Fibroblast of lung (primary cell): Measurements from ENCODE around the gene PDZD7. TPM values are rescaled to one million over a fixed set of nuclear protein-coding genes. Genes with fewer than 3 reads are reported as not detected.

Source experiments
- DNase-seq, 2 donors: peaks; one replicate each; pipeline versions ENCODE4 v3.0.0 to v3.0.0-alpha.2; 2010; ENCODE audit warnings: low read depth in 2 of 2
- H2AFZ ChIP-seq: 2 replicates; pipeline ENCODE4 v1.5.1; 2012; ENCODE audit warnings: low read length, control low read depth, inconsistent platforms
- H3K27ac ChIP-seq: 2 replicates; pipeline ENCODE4 v1.5.1; 2011; ENCODE audit warnings: low read length, control low read depth; ENCODE audit not compliant: insufficient read depth
- H3K27me3 ChIP-seq: 2 replicates; pipeline ENCODE4 v1.5.1; 2011; ENCODE audit warnings: mild to moderate bottlenecking, low read length; ENCODE audit not compliant: control insufficient read depth, insufficient read depth
- H3K36me3 ChIP-seq: 2 replicates; pipeline ENCODE4 v1.5.1; 2011; ENCODE audit warnings: low read length; ENCODE audit not compliant: control insufficient read depth, insufficient read depth
- H3K4me1 ChIP-seq: 2 replicates; pipeline ENCODE4 v1.5.1; 2011; ENCODE audit warnings: low read length; ENCODE audit not compliant: control insufficient read depth, insufficient read depth; ENCODE audit errors: extremely low read depth
- H3K4me2 ChIP-seq: 2 replicates; pipeline ENCODE4 v1.5.1; 2011; ENCODE audit warnings: low read length, control low read depth; ENCODE audit not compliant: insufficient read depth; ENCODE audit errors: extremely low read depth
- H3K4me3 ChIP-seq, 4 experiments: fragments of 200-600 bp in 1 of 4; sonication (generic) in 1 of 4; replicated peaks in 1 of 4; 2 replicates each; pipeline ENCODE4 v1.5.1; 2011 to 2016; ENCODE audit warnings: low read length in 4 of 4, low read depth in 3 of 4, mild to moderate bottlenecking in 3 of 4, control low read depth in 2 of 4, inconsistent platforms in 1 of 4, mixed read lengths in 1 of 4; ENCODE audit not compliant: insufficient read depth in 1 of 4; ENCODE audit errors: control extremely low read depth in 1 of 4
- H3K79me2 ChIP-seq: 2 replicates; pipeline ENCODE4 v1.5.1; 2012; ENCODE audit warnings: mild to moderate bottlenecking, low read length, inconsistent platforms; ENCODE audit not compliant: control insufficient read depth, insufficient read depth
- H3K9ac ChIP-seq: 2 replicates; pipeline ENCODE4 v1.5.1; 2011; ENCODE audit warnings: mild to moderate bottlenecking, low read length, control low read depth; ENCODE audit not compliant: insufficient read depth
- H3K9me3 ChIP-seq: 2 replicates; pipeline ENCODE4 v1.5.1; 2012; ENCODE audit warnings: low read depth, low read length; ENCODE audit not compliant: control insufficient read depth, insufficient read depth
- H4K20me1 ChIP-seq: 2 replicates; pipeline ENCODE4 v1.5.1; 2011; ENCODE audit warnings: low read length; ENCODE audit not compliant: control insufficient read depth, insufficient read depth; ENCODE audit errors: extremely low read depth
- CTCF ChIP-seq, 2 donors: IDR thresholded peaks in 1 of 2; conservative IDR thresholded peaks in 1 of 2; 1 replicate in 1 of 2; 2 replicates in 1 of 2; pipeline ENCODE4 v1.5.1; 2011 to 2012; ENCODE audit warnings: low read length in 2 of 2, control low read depth in 1 of 2, inconsistent platforms in 1 of 2, low read depth in 1 of 2, mild to moderate bottlenecking in 1 of 2
- EZH2 ChIP-seq: IDR thresholded peaks from 2 replicates; pipeline ENCODE4 v1.5.1; 2012; ENCODE audit warnings: low read length, control low read depth, mild to moderate bottlenecking; ENCODE audit errors: missing control alignments
- polyA plus RNA-seq, 2 donors: library from polyadenylated mRNA; depleted of rRNA in 1 of 2; stranded (reverse) in 1 of 2; unstranded in 1 of 2; fragments of >200 nt; gene quantifications; 2 replicates each; pipeline ENCODE4 v1.2.1, GENCODE V29; 2011 to 2012; ENCODE audit warnings: missing spikeins in 1 of 2
- total RNA-seq: library from RNA; depleted of rRNA; stranded (reverse); fragments of >200 nt; gene quantifications from 2 replicates; pipeline ENCODE4 v1.2.1, GENCODE V29; 2014

Gene PDZD7
- total and polyA plus RNA-seq, 2 donors (not counting 1 experiment from before 2014, with no cell fraction given): 0.42 to 1.3 TPM

GRCh38 chr10:100968062-100968736 lies 62.7 kb downstream of the PDZD7 start:
- Histone ChIP-seq H3K27me3 (no peaks in the 10 kb centered on the region), H3K27ac (no peak overlapping the region), H4K20me1 (no peaks in the 10 kb centered on the region), H3K4me2 (no peak overlapping the region), H3K4me3 (no peak overlapping the region), H3K4me1 (peaks cover 3% of the 10 kb centered on the region), H3K9me3 (no peaks in the 10 kb centered on the region), H3K9ac (no peak overlapping the region), H2AFZ (no peak overlapping the region), H3K36me3 (peaks cover 2% of the 10 kb centered on the region), H3K79me2 (no peaks in the 10 kb centered on the region)
- DNase-seq: no peak
- no peak for TF ChIP-seq EZH2
- TF ChIP-seq CTCF (conservative IDR thresholded peaks at IDR 0.05 in 1 of 2, IDR thresholded peaks at IDR 0.05 in 1 of 2; ENCODE audit: low read depth in 1 of 2, low read length in 2 of 2): no peak

DNA sequence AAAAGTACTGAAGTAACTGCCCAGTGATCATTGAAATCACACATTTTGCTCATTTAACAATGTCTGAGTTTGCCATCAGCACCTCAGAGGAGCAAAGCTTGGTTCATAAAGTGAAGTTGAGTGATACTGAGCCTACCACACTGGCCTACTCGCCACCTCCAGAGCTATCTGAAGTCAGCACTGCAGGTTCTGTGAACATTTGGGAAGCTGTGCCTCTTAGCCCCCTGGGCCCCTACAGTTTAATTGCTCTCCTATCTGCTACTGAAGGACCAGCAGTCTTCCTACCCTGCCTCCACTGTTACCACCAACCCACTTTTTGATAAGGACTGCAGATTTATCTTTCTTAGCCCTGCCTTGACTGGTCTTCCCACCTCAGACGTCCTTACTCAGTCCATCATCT lies 63.6 kb downstream of the PDZD7 start:
- Histone ChIP-seq H4K20me1 (no peaks in the 10 kb centered on the region), H3K27me3 (no peaks in the 10 kb centered on the region), H3K4me3 (no peak overlapping the region), H3K4me1 (peaks cover 3% of the 10 kb centered on the region), H3K4me2 (no peak overlapping the region), H3K27ac (no peak overlapping the region), H3K9ac (no peak overlapping the region), H3K79me2 (no peaks in the 10 kb centered on the region), H3K9me3 (no peaks in the 10 kb centered on the region), H2AFZ (no peak overlapping the region), H3K36me3 (peaks cover 2% of the 10 kb centered on the region)
- DNase-seq: no peak
- TF ChIP-seq CTCF (conservative IDR thresholded peaks at IDR 0.05 in 1 of 2, IDR thresholded peaks at IDR 0.05 in 1 of 2; ENCODE audit: low read depth in 1 of 2, low read length in 2 of 2) (no peak), EZH2 (no peak)

GRCh38 chr10:100966887-100967286 lies 64.0 kb downstream of the PDZD7 start:
- Histone ChIP-seq H3K9ac (no peak overlapping the region), H3K4me3 (no peak overlapping the region), H3K79me2 (no peaks in the 10 kb centered on the region), H3K4me1 (peaks cover 3% of the 10 kb centered on the region), H3K9me3 (no peaks in the 10 kb centered on the region), H3K4me2 (no peak overlapping the region), H4K20me1 (no peaks in the 10 kb centered on the region), H3K27me3 (no peaks in the 10 kb centered on the region), H3K27ac (no peak overlapping the region), H2AFZ (no peak overlapping the region), H3K36me3 (peaks cover 2% of the 10 kb centered on the region)
- TF ChIP-seq EZH2 (no peak), CTCF (conservative IDR thresholded peaks at IDR 0.05 in 1 of 2, IDR thresholded peaks at IDR 0.05 in 1 of 2; ENCODE audit: low read depth in 1 of 2, low read length in 2 of 2) (no peak)
- DNase-seq: no peak
